Neural cell (in vitro differentiated cells): ENCODE results near the gene HIVEP2. TPM values are rescaled to one million over a fixed set of nuclear protein-coding genes. Genes with fewer than 3 reads are reported as not detected.

Experiments used
- H2AFZ ChIP-seq: fragments of 200-600, 300-800 bp; sonication (generic), shearing (Covaris generic); 2 replicates; pipeline ENCODE4 v1.6.0; 2014; ENCODE audit warnings: low read depth, mild to moderate bottlenecking, antibody characterized with exemption, low read length, moderate library complexity
- H3F3A ChIP-seq: fragments of 200-600 bp; shearing (Covaris generic); 2 replicates; pipeline ENCODE4 v1.6.1; 2016; ENCODE audit warnings: mild to moderate bottlenecking, moderate library complexity, mixed read lengths, antibody characterized with exemption, low read length; ENCODE audit not compliant: insufficient read depth, poor library complexity, severe bottlenecking
- H3K27ac ChIP-seq: fragments of 200-600, 300-800 bp; sonication (generic), shearing (Covaris generic); 2 replicates; pipeline ENCODE4 v1.5.1; 2014; ENCODE audit warnings: mild to moderate bottlenecking, low read length, moderate library complexity
- H3K27me3 ChIP-seq: fragments of 300-800, 200-600 bp; sonication (generic), shearing (Covaris generic); 2 replicates; pipeline ENCODE4 v1.6.0; 2014; ENCODE audit warnings: mild to moderate bottlenecking, low read depth, low read length, moderate library complexity; ENCODE audit not compliant: insufficient read depth
- H3K36me3 ChIP-seq: fragments of 300-800, 200-600 bp; sonication (generic), shearing (Covaris generic); 2 replicates; pipeline ENCODE4 v1.5.1; 2014; ENCODE audit warnings: mild to moderate bottlenecking, antibody characterized with exemption, low read length, moderate library complexity; ENCODE audit not compliant: insufficient read depth
- H3K4me2 ChIP-seq: fragments of 300-800, 200-600 bp; sonication (generic), shearing (Covaris generic); 2 replicates; pipeline ENCODE4 v1.6.0; 2014; ENCODE audit warnings: mild to moderate bottlenecking, low read length
- H3K4me3 ChIP-seq: fragments of 300-800, 200-600 bp; sonication (generic), shearing (Covaris generic); 2 replicates; pipeline ENCODE4 v1.5.1; 2014; ENCODE audit warnings: mild to moderate bottlenecking, low read length, moderate library complexity
- H3K79me2 ChIP-seq: fragments of 200-600 bp; shearing (Covaris generic); replicated peaks from 2 replicates; pipeline ENCODE4 v1.6.0; 2014; ENCODE audit warnings: mild to moderate bottlenecking, low read length, moderate library complexity; ENCODE audit not compliant: insufficient read depth
- H3K9ac ChIP-seq: fragments of 300-800, 200-600 bp; sonication (generic), shearing (Covaris generic); 2 replicates; pipeline ENCODE4 v1.6.1; 2016; ENCODE audit warnings: mild to moderate bottlenecking, low read length, mixed read lengths
- H3K9me2 ChIP-seq: fragments of 200-600 bp; shearing (Covaris generic); 2 replicates; pipeline ENCODE4 v1.6.1; 2016; ENCODE audit warnings: mild to moderate bottlenecking, low read length, mixed read lengths; ENCODE audit not compliant: insufficient read depth
- H3K9me3 ChIP-seq: fragments of 200-600, 300-800 bp; sonication (generic), shearing (Covaris generic); 2 replicates; pipeline ENCODE4 v1.6.1; 2016; ENCODE audit warnings: mild to moderate bottlenecking, mixed run types, low read length, moderate library complexity, mixed read lengths
- H4K20me1 ChIP-seq: fragments of 200-600 bp; shearing (Covaris generic); 2 replicates; pipeline ENCODE4 v1.6.1; 2016; ENCODE audit warnings: mild to moderate bottlenecking, mixed run types; ENCODE audit not compliant: insufficient read depth
- EP300 ChIP-seq: fragments of 450-650 bp; conservative IDR thresholded peaks from 2 replicates; pipeline ENCODE4 v1.6.1; 2014; ENCODE audit warnings: antibody characterized with exemption, mild to moderate bottlenecking, moderate library complexity; ENCODE audit not compliant: poor library complexity, severe bottlenecking
- EZH2 ChIP-seq: fragments of 200-600, 300-800 bp; shearing (Covaris generic), sonication (generic); IDR thresholded peaks from 2 replicates; pipeline ENCODE4 v1.6.1; 2014; ENCODE audit warnings: antibody characterized with exemption, low read length, borderline replicate concordance, mild to moderate bottlenecking; ENCODE audit not compliant: insufficient read depth, poor library complexity, severe bottlenecking
- MXI1 ChIP-seq: fragments of 450-650 bp; conservative IDR thresholded peaks from 2 replicates; pipeline ENCODE4 v1.6.1; 2014; ENCODE audit warnings: antibody characterized with exemption, mild to moderate bottlenecking; ENCODE audit not compliant: poor library complexity, severe bottlenecking
- POLR2AphosphoS5 ChIP-seq: IDR thresholded peaks from 2 replicates; pipeline ENCODE4 v1.6.1; 2012
- RAD21 ChIP-seq: fragments of 450-650 bp; conservative IDR thresholded peaks from 2 replicates; pipeline ENCODE4 v1.6.1; 2014; ENCODE audit warnings: antibody characterized with exemption, mild to moderate bottlenecking, moderate library complexity
- SMC3 ChIP-seq: fragments of 450-650 bp; conservative IDR thresholded peaks from 2 replicates; pipeline ENCODE4 v1.6.1; 2014; ENCODE audit warnings: antibody characterized with exemption, mild to moderate bottlenecking, moderate library complexity; ENCODE audit not compliant: poor library complexity
- TAF1 ChIP-seq: IDR thresholded peaks from 2 replicates; pipeline ENCODE4 v1.6.1; 2012; ENCODE audit warnings: low read depth
- polyA plus RNA-seq: library from polyadenylated mRNA; depleted of rRNA; stranded (reverse); fragments of >200 nt; gene quantifications from 2 replicates; pipeline ENCODE4 v1.2.3, GENCODE V29; 2014
- TF ChIP-seq, protein P1 (sequence below): IDR thresholded peaks from 2 replicates; pipeline ENCODE4 v1.6.1; 2012; ENCODE audit warnings: borderline replicate concordance
- TF ChIP-seq, protein P2 (sequence below): fragments of 450-650 bp; IDR thresholded peaks from 2 replicates; pipeline ENCODE4 v1.5.1; 2014; ENCODE audit warnings: antibody characterized with exemption, mild to moderate bottlenecking, moderate library complexity; ENCODE audit not compliant: poor library complexity, severe bottlenecking

Gene HIVEP2
- polyA plus RNA-seq, 1 donor from 2014 or later = 6.0 TPM

DNA sequence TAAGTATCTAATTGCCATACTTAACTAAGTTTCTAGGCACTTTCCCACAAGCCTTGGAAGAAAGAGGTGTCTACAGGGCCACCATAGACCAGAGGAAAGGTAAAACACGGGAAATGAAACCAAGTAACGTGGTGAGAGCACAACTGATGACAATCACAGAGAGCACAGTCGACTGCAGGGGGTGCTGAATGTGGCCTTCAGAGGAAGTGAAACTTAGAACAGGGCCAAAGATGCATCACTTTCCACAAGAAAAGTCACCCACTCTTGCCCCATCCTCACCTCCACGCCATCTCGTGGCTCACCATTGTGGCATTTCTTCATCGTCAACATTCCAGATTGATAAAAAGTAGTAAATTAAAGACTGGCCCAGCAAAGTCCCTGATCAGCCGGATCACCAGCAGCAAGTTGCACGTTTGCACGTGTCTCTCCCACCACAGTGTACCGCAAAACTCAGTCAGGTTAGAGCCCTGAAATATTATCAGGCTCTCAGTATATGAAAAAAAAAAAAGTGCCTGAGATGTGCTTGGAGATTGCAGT, 31.4 kb downstream of the HIVEP2 start:
- no peaks in the 10 kb centered on the region for H3F3A ChIP-seq
- H3K4me3 ChIP-seq = no peak overlapping the region
- no peak overlapping the region for H3K4me2 ChIP-seq
- no peaks in the 10 kb centered on the region for H4K20me1 ChIP-seq
- H3K27me3 ChIP-seq = no peaks in the 10 kb centered on the region
- no peaks in the 10 kb centered on the region for H3K36me3 ChIP-seq
- H3K9ac ChIP-seq = no peak overlapping the region
- H3K79me2 ChIP-seq = no peaks in the 10 kb centered on the region
- TF ChIP-seq EP300 (no peak), SMC3 (no peak), POLR2AphosphoS5 (no peak), TAF1 (no peak), EZH2 (no peak), RAD21 (no peak), MXI1 (no peak)
- TF ChIP-seq, protein P1, sequence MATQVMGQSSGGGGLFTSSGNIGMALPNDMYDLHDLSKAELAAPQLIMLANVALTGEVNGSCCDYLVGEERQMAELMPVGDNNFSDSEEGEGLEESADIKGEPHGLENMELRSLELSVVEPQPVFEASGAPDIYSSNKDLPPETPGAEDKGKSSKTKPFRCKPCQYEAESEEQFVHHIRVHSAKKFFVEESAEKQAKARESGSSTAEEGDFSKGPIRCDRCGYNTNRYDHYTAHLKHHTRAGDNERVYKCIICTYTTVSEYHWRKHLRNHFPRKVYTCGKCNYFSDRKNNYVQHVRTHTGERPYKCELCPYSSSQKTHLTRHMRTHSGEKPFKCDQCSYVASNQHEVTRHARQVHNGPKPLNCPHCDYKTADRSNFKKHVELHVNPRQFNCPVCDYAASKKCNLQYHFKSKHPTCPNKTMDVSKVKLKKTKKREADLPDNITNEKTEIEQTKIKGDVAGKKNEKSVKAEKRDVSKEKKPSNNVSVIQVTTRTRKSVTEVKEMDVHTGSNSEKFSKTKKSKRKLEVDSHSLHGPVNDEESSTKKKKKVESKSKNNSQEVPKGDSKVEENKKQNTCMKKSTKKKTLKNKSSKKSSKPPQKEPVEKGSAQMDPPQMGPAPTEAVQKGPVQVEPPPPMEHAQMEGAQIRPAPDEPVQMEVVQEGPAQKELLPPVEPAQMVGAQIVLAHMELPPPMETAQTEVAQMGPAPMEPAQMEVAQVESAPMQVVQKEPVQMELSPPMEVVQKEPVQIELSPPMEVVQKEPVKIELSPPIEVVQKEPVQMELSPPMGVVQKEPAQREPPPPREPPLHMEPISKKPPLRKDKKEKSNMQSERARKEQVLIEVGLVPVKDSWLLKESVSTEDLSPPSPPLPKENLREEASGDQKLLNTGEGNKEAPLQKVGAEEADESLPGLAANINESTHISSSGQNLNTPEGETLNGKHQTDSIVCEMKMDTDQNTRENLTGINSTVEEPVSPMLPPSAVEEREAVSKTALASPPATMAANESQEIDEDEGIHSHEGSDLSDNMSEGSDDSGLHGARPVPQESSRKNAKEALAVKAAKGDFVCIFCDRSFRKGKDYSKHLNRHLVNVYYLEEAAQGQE = no peak
- TF ChIP-seq, protein P2, sequence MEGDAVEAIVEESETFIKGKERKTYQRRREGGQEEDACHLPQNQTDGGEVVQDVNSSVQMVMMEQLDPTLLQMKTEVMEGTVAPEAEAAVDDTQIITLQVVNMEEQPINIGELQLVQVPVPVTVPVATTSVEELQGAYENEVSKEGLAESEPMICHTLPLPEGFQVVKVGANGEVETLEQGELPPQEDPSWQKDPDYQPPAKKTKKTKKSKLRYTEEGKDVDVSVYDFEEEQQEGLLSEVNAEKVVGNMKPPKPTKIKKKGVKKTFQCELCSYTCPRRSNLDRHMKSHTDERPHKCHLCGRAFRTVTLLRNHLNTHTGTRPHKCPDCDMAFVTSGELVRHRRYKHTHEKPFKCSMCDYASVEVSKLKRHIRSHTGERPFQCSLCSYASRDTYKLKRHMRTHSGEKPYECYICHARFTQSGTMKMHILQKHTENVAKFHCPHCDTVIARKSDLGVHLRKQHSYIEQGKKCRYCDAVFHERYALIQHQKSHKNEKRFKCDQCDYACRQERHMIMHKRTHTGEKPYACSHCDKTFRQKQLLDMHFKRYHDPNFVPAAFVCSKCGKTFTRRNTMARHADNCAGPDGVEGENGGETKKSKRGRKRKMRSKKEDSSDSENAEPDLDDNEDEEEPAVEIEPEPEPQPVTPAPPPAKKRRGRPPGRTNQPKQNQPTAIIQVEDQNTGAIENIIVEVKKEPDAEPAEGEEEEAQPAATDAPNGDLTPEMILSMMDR = no peak
- H2AFZ ChIP-seq = no peak overlapping the region
- H3K27ac ChIP-seq = no peak overlapping the region
- no peaks in the 10 kb centered on the region for H3K9me2 ChIP-seq
- H3K9me3 ChIP-seq = no peaks in the 10 kb centered on the region

DNA sequence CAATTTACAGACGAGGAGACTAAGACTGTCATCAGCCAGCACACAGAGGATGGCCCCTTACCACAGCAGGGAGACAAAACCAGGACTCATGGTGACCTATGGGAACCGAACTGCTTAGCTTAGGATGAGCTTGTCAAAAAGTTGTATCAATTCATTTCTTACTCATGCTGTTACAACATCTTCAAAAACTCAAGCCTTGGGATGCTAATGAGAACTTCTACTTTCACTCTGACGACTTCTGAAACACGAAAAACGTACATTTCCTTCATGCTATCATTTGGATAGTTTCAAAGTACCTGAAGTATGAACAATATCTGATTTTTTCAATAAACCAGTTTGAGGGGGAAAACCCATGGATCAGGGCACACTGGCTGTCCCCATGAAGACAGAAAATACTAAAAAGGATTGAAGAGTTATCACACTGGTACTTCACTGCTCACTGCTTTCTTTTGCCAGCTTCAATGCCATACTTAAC, 31.9 kb downstream of the HIVEP2 start:
- H3F3A ChIP-seq = no peaks in the 10 kb centered on the region
- H4K20me1 ChIP-seq = no peaks in the 10 kb centered on the region
- no peaks in the 10 kb centered on the region for H3K36me3 ChIP-seq
- no peak overlapping the region for H3K9ac ChIP-seq
- TF ChIP-seq POLR2AphosphoS5 (no peak), TAF1 (no peak), SMC3 (no peak), RAD21 (no peak), EZH2 (no peak), MXI1 (no peak), EP300 (no peak)
- TF ChIP-seq, protein P1 = no peak
- TF ChIP-seq, protein P2 = no peak
- H3K27me3 ChIP-seq = no peaks in the 10 kb centered on the region
- no peaks in the 10 kb centered on the region for H3K9me2 ChIP-seq
- H3K9me3 ChIP-seq = no peaks in the 10 kb centered on the region
- H2AFZ ChIP-seq = no peak overlapping the region
- H3K4me2 ChIP-seq = no peak overlapping the region
- no peak overlapping the region for H3K27ac ChIP-seq
- H3K4me3 ChIP-seq = no peak overlapping the region
- no peaks in the 10 kb centered on the region for H3K79me2 ChIP-seq
